Fibroblast of lung (primary cell): ENCODE measurements around the gene MED31. TPM values are rescaled to one million over a fixed set of nuclear protein-coding genes. Genes with fewer than 3 reads are reported as not detected.

Experiments used
- DNase-seq, 2 donors: peaks; one replicate each; pipeline versions ENCODE4 v3.0.0 to v3.0.0-alpha.2; 2010; ENCODE audit warnings: low read depth in 2 of 2
- H2AFZ ChIP-seq: 2 replicates; pipeline ENCODE4 v1.5.1; 2012; ENCODE audit warnings: low read length, control low read depth, inconsistent platforms
- H3K27ac ChIP-seq: 2 replicates; pipeline ENCODE4 v1.5.1; 2011; ENCODE audit warnings: low read length, control low read depth; ENCODE audit not compliant: insufficient read depth
- H3K27me3 ChIP-seq: 2 replicates; pipeline ENCODE4 v1.5.1; 2011; ENCODE audit warnings: mild to moderate bottlenecking, low read length; ENCODE audit not compliant: control insufficient read depth, insufficient read depth
- H3K36me3 ChIP-seq: 2 replicates; pipeline ENCODE4 v1.5.1; 2011; ENCODE audit warnings: low read length; ENCODE audit not compliant: control insufficient read depth, insufficient read depth
- H3K4me1 ChIP-seq: 2 replicates; pipeline ENCODE4 v1.5.1; 2011; ENCODE audit warnings: low read length; ENCODE audit not compliant: control insufficient read depth, insufficient read depth; ENCODE audit errors: extremely low read depth
- H3K4me2 ChIP-seq: 2 replicates; pipeline ENCODE4 v1.5.1; 2011; ENCODE audit warnings: low read length, control low read depth; ENCODE audit not compliant: insufficient read depth; ENCODE audit errors: extremely low read depth
- H3K4me3 ChIP-seq, 4 experiments: fragments of 200-600 bp in 1 of 4; sonication (generic) in 1 of 4; replicated peaks in 1 of 4; 2 replicates each; pipeline ENCODE4 v1.5.1; 2011 to 2016; ENCODE audit warnings: low read length in 4 of 4, low read depth in 3 of 4, mild to moderate bottlenecking in 3 of 4, control low read depth in 2 of 4, inconsistent platforms in 1 of 4, mixed read lengths in 1 of 4; ENCODE audit not compliant: insufficient read depth in 1 of 4; ENCODE audit errors: control extremely low read depth in 1 of 4
- H3K79me2 ChIP-seq: 2 replicates; pipeline ENCODE4 v1.5.1; 2012; ENCODE audit warnings: mild to moderate bottlenecking, low read length, inconsistent platforms; ENCODE audit not compliant: control insufficient read depth, insufficient read depth
- H3K9ac ChIP-seq: 2 replicates; pipeline ENCODE4 v1.5.1; 2011; ENCODE audit warnings: mild to moderate bottlenecking, low read length, control low read depth; ENCODE audit not compliant: insufficient read depth
- H3K9me3 ChIP-seq: 2 replicates; pipeline ENCODE4 v1.5.1; 2012; ENCODE audit warnings: low read depth, low read length; ENCODE audit not compliant: control insufficient read depth, insufficient read depth
- H4K20me1 ChIP-seq: 2 replicates; pipeline ENCODE4 v1.5.1; 2011; ENCODE audit warnings: low read length; ENCODE audit not compliant: control insufficient read depth, insufficient read depth; ENCODE audit errors: extremely low read depth
- CTCF ChIP-seq, 2 donors: IDR thresholded peaks in 1 of 2; conservative IDR thresholded peaks in 1 of 2; 1 replicate in 1 of 2; 2 replicates in 1 of 2; pipeline ENCODE4 v1.5.1; 2011 to 2012; ENCODE audit warnings: low read length in 2 of 2, control low read depth in 1 of 2, inconsistent platforms in 1 of 2, low read depth in 1 of 2, mild to moderate bottlenecking in 1 of 2
- EZH2 ChIP-seq: IDR thresholded peaks from 2 replicates; pipeline ENCODE4 v1.5.1; 2012; ENCODE audit warnings: low read length, control low read depth, mild to moderate bottlenecking; ENCODE audit errors: missing control alignments
- polyA plus RNA-seq, 2 donors: library from polyadenylated mRNA; depleted of rRNA in 1 of 2; stranded (reverse) in 1 of 2; unstranded in 1 of 2; fragments of >200 nt; gene quantifications; 2 replicates each; pipeline ENCODE4 v1.2.1, GENCODE V29; 2011 to 2012; ENCODE audit warnings: missing spikeins in 1 of 2
- total RNA-seq: library from RNA; depleted of rRNA; stranded (reverse); fragments of >200 nt; gene quantifications from 2 replicates; pipeline ENCODE4 v1.2.1, GENCODE V29; 2014

The MED31 gene
- total and polyA plus RNA-seq, 2 donors (not counting 1 experiment from before 2014, with no cell fraction given) = 10.6 to 17.0 TPM

- Histone ChIP-seq H3K36me3 (no peaks in the 10 kb centered on the region), H4K20me1 (no peaks in the 10 kb centered on the region), H3K4me2 (no peak overlapping the region), H3K27me3 (peaks cover 7% of the 10 kb centered on the region), H3K9me3 (no peaks in the 10 kb centered on the region), H2AFZ (no peak overlapping the region), H3K27ac (no peak overlapping the region), H3K4me1 (no peaks in the 10 kb centered on the region), H3K79me2 (no peaks in the 10 kb centered on the region), H3K4me3 (no peak overlapping the region), H3K9ac (no peak overlapping the region)
- TF ChIP-seq CTCF (conservative IDR thresholded peaks at IDR 0.05 in 1 of 2, IDR thresholded peaks at IDR 0.05 in 1 of 2; ENCODE audit: low read depth in 1 of 2, low read length in 2 of 2) = no peak
- TF ChIP-seq EZH2 = no peak
- no peak for DNase-seq
These were observed 19.2 kb upstream of the MED31 start for GRCh38 chr17:6670571-6670970.

- Histone ChIP-seq H3K27me3 (peaks cover 7% of the 10 kb centered on the region), H3K4me1 (no peaks in the 10 kb centered on the region), H3K4me2 (no peak overlapping the region), H4K20me1 (no peaks in the 10 kb centered on the region), H3K4me3 (no peak overlapping the region), H3K36me3 (no peaks in the 10 kb centered on the region), H2AFZ (no peak overlapping the region), H3K27ac (no peak overlapping the region), H3K9me3 (no peaks in the 10 kb centered on the region), H3K79me2 (no peaks in the 10 kb centered on the region), H3K9ac (no peak overlapping the region)
- TF ChIP-seq CTCF (conservative IDR thresholded peaks at IDR 0.05 in 1 of 2, IDR thresholded peaks at IDR 0.05 in 1 of 2; ENCODE audit: low read depth in 1 of 2, low read length in 2 of 2) = no peak
- TF ChIP-seq EZH2 = no peak
- no peak for DNase-seq
These were observed 18.2 kb upstream of the MED31 start for GRCh38 chr17:6669479-6670212.

GRCh38 chr17:6668727-6669425, 17.5 kb upstream of the MED31 start:
- H3K79me2 ChIP-seq = no peaks in the 10 kb centered on the region
- H4K20me1 ChIP-seq = no peaks in the 10 kb centered on the region
- H3K4me2 ChIP-seq = no peak overlapping the region
- H3K9me3 ChIP-seq = no peaks in the 10 kb centered on the region
- no peak overlapping the region for H2AFZ ChIP-seq
- H3K27me3 ChIP-seq = peaks cover 7% of the 10 kb centered on the region
- H3K4me3 ChIP-seq = no peak overlapping the region
- no peaks in the 10 kb centered on the region for H3K4me1 ChIP-seq
- TF ChIP-seq CTCF (conservative IDR thresholded peaks at IDR 0.05 in 1 of 2, IDR thresholded peaks at IDR 0.05 in 1 of 2; ENCODE audit: low read depth in 1 of 2, low read length in 2 of 2) = no peak
- no peak for TF ChIP-seq EZH2
- H3K27ac ChIP-seq = no peak overlapping the region
- no peak for DNase-seq
- no peaks in the 10 kb centered on the region for H3K36me3 ChIP-seq
- H3K9ac ChIP-seq = no peak overlapping the region
